Uterus (tissue), 4 donors: ENCODE measurements around the gene TSPYL2. TPM values are rescaled to one million over a fixed set of nuclear protein-coding genes. Genes with fewer than 3 reads are reported as not detected.

Source experiments
- DNase-seq, 2 donors: peaks; one replicate each; pipeline ENCODE4 v3.0.0-alpha.2; 2019 to 2020
- H3K27ac ChIP-seq, 2 donors: fragments of 200-600 bp; sonication (generic); 1 replicate in 1 of 2; 2 replicates in 1 of 2; pipeline ENCODE4 v1.5.1; 2016 to 2018
- H3K27me3 ChIP-seq, 2 donors: fragments of 200-600 bp; sonication (generic); one replicate each; pipeline ENCODE4 v1.5.1; 2018 to 2019; ENCODE audit warnings: control low read depth in 1 of 2
- H3K36me3 ChIP-seq, 2 donors: fragments of 200-600 bp; sonication (generic); one replicate each; pipeline ENCODE4 v1.5.1; 2019; ENCODE audit warnings: control low read depth in 1 of 2
- H3K4me1 ChIP-seq, 2 donors: fragments of 200-600 bp; sonication (generic); one replicate each; pipeline ENCODE4 v1.5.1; 2018 to 2019; ENCODE audit warnings: control low read depth in 1 of 2
- H3K4me3 ChIP-seq, 2 donors: fragments of 200-600 bp; sonication (generic); 1 replicate in 1 of 2; 2 replicates in 1 of 2; pipeline ENCODE4 v1.5.1; 2018 to 2019; ENCODE audit warnings: mild to moderate bottlenecking in 1 of 2
- H3K9me3 ChIP-seq, 2 donors: fragments of 200-600 bp; sonication (generic); one replicate each; pipeline ENCODE4 v1.5.1; 2019; ENCODE audit warnings: control low read depth in 1 of 2
- POLR2A ChIP-seq, 2 donors: fragments of 450-650 bp; IDR thresholded peaks; one replicate each; pipeline ENCODE4 v1.6.1; 2016; ENCODE audit warnings: antibody characterized with exemption in 2 of 2, mild to moderate bottlenecking in 1 of 2, moderate library complexity in 1 of 2
- intact Hi-C: fragments of 100-400 bp; cut with DNase I; formaldehyde crosslinking; loops from one replicate; pipeline ENCODE4 v1.15.1; 2023; ENCODE audit warnings: low total_unique reads
- total RNA-seq, 4 donors: library from RNA; depleted of rRNA in 3 of 4; stranded (reverse); fragments of >200 nt in 3 of 4; gene quantifications; one replicate each; pipeline versions ENCODE4 v1.1.0 to v1.2.4, GENCODE V29; 2014 to 2023
- TF ChIP-seq, protein P1 (sequence below), 4 experiments: fragments of 200-600 bp in 2 of 4; fragments of 450-650 bp in 2 of 4; sonication (generic) in 2 of 4; IDR thresholded peaks; one replicate each; pipeline ENCODE4 v1.5.1; 2016 to 2019; ENCODE audit warnings: antibody characterized with exemption in 4 of 4, mild to moderate bottlenecking in 2 of 4, moderate library complexity in 1 of 4
- donor health status: DM: yes; HTN: yes; CAD: no.

TSPYL2 gene
- 100 to 1,000 TPM in 1 of 4 donors, 10 to 100 TPM in 3; 19.5 to 152 (median 30.7) TPM for total RNA-seq

DNA sequence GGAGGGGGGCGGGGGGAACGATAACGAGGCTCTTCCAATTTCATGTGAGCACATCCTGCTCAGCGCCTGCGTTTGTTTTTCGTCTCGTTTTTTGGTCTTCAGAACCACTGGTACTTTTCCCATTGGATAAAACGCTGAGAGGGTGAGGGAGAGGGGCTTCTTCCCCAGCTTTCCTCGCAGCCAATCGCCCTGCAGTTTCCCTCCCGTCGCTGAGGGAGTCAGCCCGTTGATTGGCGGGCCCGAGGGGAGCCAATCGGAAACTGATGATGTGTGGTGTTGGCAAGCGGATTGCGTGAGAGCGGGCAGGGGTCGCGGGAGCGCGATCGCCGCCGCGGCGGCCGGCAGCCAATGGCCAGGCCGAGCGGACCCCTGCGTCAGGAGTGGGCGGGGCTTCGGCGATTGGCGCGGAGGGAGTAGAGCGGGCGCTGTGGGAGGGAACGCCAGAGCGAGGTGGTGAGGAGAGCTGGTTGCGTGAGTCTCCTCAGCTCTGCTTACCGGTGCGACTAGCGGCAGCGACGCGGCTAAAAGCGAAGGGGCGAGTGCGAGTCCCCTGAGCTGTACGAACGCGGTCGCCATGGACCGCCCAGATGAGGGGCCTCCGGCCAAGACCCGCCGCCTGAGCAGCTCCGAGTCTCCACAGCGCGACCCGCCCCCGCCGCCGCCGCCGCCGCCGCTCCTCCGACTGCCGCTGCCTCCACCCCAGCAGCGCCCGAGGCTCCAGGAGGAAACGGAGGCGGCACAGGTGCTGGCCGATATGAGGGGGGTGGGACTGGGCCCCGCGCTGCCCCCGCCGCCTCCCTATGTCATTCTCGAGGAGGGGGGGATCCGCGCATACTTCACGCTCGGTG lies at the start of gene TSPYL2:
Gene TSPYL2 (plus strand): TSS at position 443 of the 848 bp plus-strand sequence. CDS start 132 bp downstream, at position 575.
- H3K4me1 ChIP-seq: no peaks in the 10 kb centered on the region
- H3K27ac ChIP-seq: peak within 1 kb of the TSS; percentile 89 to 96

DNA sequence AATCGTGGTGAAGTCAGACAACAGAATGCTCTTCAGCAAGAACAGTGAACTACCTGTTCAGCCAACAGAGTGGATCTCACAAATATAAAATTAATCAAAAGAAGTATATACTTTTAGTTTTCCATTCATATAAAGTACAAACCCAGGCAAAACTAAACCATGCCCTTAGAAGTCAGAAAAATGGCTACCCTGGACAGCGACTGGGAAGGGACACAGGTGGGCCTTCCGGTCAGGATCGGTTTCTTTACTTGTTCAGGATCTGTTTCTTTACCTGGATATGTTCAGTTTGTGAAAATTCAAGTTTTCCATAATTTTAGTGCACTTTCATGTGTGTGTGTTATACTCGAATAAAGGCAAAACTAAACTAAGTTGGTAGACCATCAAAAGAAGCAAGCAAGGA lies 46.0 kb upstream of the TSPYL2 start:
- Histone ChIP-seq H3K27me3 (no peaks in the 10 kb centered on the region), H3K9me3 (no peaks in the 10 kb centered on the region), H3K4me3 (no peak overlapping the region), H3K4me1 (no peaks in the 10 kb centered on the region), H3K36me3 (no peaks in the 10 kb centered on the region), H3K27ac (no peak overlapping the region)
- DNase-seq: no peak
- no peak for TF ChIP-seq POLR2A (IDR thresholded peaks at IDR 0.05)
- intact Hi-C loops: no loop called here

More for the DNA sequence above, at the start of gene TSPYL2:
- peak within 1 kb of the TSS; percentile 62 to 63 for H3K4me3 ChIP-seq
- DNase-seq: peak; percentile 94 to 95
- intact Hi-C loops: no loop called here
- no peaks in the 10 kb centered on the region for H3K9me3 ChIP-seq
- H3K36me3 ChIP-seq: no peaks in the 10 kb centered on the region
- TF ChIP-seq, protein P1, sequence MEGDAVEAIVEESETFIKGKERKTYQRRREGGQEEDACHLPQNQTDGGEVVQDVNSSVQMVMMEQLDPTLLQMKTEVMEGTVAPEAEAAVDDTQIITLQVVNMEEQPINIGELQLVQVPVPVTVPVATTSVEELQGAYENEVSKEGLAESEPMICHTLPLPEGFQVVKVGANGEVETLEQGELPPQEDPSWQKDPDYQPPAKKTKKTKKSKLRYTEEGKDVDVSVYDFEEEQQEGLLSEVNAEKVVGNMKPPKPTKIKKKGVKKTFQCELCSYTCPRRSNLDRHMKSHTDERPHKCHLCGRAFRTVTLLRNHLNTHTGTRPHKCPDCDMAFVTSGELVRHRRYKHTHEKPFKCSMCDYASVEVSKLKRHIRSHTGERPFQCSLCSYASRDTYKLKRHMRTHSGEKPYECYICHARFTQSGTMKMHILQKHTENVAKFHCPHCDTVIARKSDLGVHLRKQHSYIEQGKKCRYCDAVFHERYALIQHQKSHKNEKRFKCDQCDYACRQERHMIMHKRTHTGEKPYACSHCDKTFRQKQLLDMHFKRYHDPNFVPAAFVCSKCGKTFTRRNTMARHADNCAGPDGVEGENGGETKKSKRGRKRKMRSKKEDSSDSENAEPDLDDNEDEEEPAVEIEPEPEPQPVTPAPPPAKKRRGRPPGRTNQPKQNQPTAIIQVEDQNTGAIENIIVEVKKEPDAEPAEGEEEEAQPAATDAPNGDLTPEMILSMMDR (IDR thresholded peaks at IDR 0.05): peak in 1 of 4 experiments; percentile 29
- peak; percentile 97 to 99 for TF ChIP-seq POLR2A (IDR thresholded peaks at IDR 0.05)
- H3K27me3 ChIP-seq: no peaks in the 10 kb centered on the region

DNA sequence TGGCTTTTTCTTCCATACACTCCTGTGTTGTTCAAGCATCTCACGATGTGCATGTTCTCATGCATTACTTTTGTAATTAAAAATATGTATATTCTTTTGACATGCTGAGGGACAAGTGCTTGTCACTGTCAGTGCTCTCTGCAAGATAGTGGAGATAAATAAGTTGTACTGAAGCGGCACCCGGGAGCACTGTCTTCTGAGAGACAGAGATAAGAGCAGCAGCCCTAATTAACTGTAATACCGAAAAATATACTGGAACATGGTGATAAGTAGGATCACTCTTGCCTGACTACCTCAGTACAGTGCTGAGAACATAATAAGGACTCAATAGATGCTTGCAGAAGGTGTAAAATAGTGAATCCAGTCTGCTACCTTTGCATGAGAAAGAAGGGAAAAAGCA lies 42.9 kb upstream of the TSPYL2 start:
- Histone ChIP-seq H3K36me3 (no peaks in the 10 kb centered on the region), H3K27me3 (no peaks in the 10 kb centered on the region), H3K4me3 (no peak overlapping the region), H3K9me3 (no peaks in the 10 kb centered on the region), H3K27ac (no peak overlapping the region), H3K4me1 (no peaks in the 10 kb centered on the region)
- TF ChIP-seq, protein P1 (IDR thresholded peaks at IDR 0.05): no peak
- no peak for TF ChIP-seq POLR2A (IDR thresholded peaks at IDR 0.05)
- no peak for DNase-seq
- intact Hi-C loops: no loop called here

DNA sequence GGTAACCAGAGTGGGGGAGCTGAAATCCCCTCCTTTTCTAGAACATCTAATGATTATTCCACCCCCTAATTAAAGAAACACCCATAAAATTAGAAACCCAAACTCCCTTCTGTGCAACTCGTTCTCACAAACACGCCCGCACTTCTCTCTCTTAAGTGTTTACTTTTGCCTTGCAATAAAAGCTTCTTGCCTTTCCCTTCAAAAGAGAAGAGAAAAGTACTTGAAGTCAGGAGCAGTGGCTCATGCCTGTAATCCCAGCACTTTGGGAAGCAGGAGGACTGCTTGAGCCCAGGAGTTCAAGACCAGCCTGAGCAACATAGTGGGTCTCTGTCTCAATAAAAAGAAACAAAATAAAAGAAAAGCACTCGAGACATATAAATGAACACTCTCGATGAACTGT lies 37.2 kb upstream of the TSPYL2 start:
- DNase-seq: no peak
- Histone ChIP-seq H3K27me3 (no peaks in the 10 kb centered on the region), H3K4me3 (no peak overlapping the region), H3K9me3 (no peaks in the 10 kb centered on the region), H3K27ac (no peak overlapping the region), H3K36me3 (no peaks in the 10 kb centered on the region), H3K4me1 (no peaks in the 10 kb centered on the region)
- intact Hi-C loops: no loop called here
- TF ChIP-seq POLR2A (IDR thresholded peaks at IDR 0.05): no peak
- TF ChIP-seq, protein P1 (IDR thresholded peaks at IDR 0.05): no peak

DNA sequence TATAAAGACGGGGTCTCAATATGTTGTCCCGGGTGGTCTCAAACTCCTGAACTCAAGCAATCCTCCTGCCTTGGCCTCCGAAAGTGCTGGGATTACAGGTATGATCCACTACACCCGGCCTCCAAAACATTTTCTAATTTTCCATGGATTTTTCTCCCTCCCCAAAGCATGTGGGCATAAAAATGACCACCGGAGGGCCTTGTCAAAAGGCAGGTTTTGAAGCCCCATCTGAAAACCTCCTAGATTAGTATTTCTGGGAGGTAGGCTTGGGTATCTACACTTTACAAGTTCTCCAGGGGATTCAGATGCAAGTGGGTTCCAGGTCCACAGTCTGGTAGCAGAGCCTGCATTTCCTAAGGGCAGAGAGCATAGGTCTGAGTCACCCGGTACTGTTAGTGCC lies 34.9 kb upstream of the TSPYL2 start:
- Histone ChIP-seq H3K9me3 (no peaks in the 10 kb centered on the region), H3K4me1 (no peaks in the 10 kb centered on the region), H3K4me3 (no peak overlapping the region), H3K36me3 (no peaks in the 10 kb centered on the region), H3K27me3 (no peaks in the 10 kb centered on the region), H3K27ac (peak overlapping the region in 1 of 2 donors; percentile 54)
- intact Hi-C loops: no loop called here
- no peak for DNase-seq
- no peak for TF ChIP-seq POLR2A (IDR thresholded peaks at IDR 0.05)
- TF ChIP-seq, protein P1 (IDR thresholded peaks at IDR 0.05): peak in 1 of 4 experiments; percentile 4
